Ascending aorta (tissue), 2 donors: ENCODE measurements around the gene BANF2. TPM values are rescaled to one million over a fixed set of nuclear protein-coding genes. Genes with fewer than 3 reads are reported as not detected.
"Not testable (repeated sequence)": the region's sequence is repeated elsewhere in the genome, so short reads cannot be mapped to it uniquely, and the experiment has no call there.

Experiments
- DNase-seq, 2 donors: peaks; one replicate each; pipeline ENCODE4 v3.0.0-alpha.2; 2019; ENCODE audit warnings: low spot score in 2 of 2
- H3K27ac ChIP-seq, 2 donors: fragments of 200-600 bp; sonication (generic); one replicate each; pipeline ENCODE4 v1.5.1; 2016 to 2017; ENCODE audit warnings: mild to moderate bottlenecking in 1 of 2
- H3K27me3 ChIP-seq: fragments of 200-600 bp; sonication (generic); one replicate; pipeline ENCODE4 v1.5.1; 2017
- H3K36me3 ChIP-seq, 2 donors: fragments of 200-600 bp; sonication (generic); one replicate each; pipeline ENCODE4 v1.5.1; 2016
- H3K4me1 ChIP-seq, 2 donors: fragments of 200-600 bp; sonication (generic); one replicate each; pipeline ENCODE4 v1.5.1; 2016 to 2017; ENCODE audit warnings: mild to moderate bottlenecking in 1 of 2
- H3K4me3 ChIP-seq, 2 donors: fragments of 200-600 bp; sonication (generic); one replicate each; pipeline ENCODE4 v1.5.1; 2016 to 2017; ENCODE audit warnings: mild to moderate bottlenecking in 1 of 2
- H3K9me3 ChIP-seq, 2 donors: fragments of 200-600 bp; sonication (generic); one replicate each; pipeline ENCODE4 v1.5.1; 2016
- intact Hi-C: fragments of 100-400 bp; cut with DNase I; formaldehyde crosslinking; loops from one replicate; pipeline ENCODE4 v1.15.1; 2023
- total RNA-seq: library from RNA; depleted of rRNA; stranded (reverse); fragments of >200 nt; gene quantifications from one replicate; pipeline ENCODE4 v1.1.0, GENCODE V29; 2016
- TF ChIP-seq, protein P1 (sequence below), 3 experiments: fragments of 200-600 bp in 2 of 3; fragments of 450-650 bp in 1 of 3; sonication (generic) in 2 of 3; IDR thresholded peaks; one replicate each; pipeline ENCODE4 v1.5.1; 2016 to 2019; ENCODE audit warnings: antibody characterized with exemption in 3 of 3, mild to moderate bottlenecking in 1 of 3, moderate library complexity in 1 of 3

Gene BANF2
- total RNA-seq, 1 donor from 2014 or later, result not detected

DNA sequence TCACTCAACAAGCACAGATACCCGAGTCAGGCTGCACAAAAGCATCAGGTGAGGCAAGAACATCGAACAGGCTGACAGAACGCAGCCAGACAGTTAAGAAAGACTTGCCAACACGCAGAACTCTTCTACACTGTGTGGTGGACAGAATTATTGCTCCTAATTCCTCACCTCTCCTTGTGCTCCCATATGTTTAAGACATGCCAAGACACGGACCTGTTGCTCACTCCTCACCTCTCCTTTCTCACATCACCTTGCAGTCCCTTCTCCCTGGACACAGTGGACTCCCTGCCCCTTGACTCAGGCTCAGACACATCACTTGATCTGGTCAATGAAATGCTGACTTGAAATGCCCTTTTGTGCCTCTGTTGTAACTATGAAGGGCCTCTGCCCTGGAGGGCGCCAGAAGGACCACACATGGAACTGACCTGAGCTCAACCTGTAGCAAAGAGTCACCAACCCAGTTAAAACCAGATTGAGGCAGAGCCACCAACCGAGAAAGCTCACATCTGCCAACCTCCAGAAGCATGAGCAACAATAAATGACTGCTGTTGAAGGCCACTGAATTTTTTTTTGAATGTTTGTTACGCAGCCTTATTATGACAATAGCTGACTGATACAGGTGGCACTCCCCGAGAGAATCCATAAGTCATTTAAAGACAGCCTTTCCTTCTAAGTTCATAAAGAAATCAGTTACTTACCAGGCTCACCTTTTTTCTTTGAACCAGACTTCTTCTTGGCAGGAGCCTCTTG is 41.7 kb upstream of the BANF2 start:
- no peak overlapping the region for H3K27ac ChIP-seq
- TF ChIP-seq, protein P1, sequence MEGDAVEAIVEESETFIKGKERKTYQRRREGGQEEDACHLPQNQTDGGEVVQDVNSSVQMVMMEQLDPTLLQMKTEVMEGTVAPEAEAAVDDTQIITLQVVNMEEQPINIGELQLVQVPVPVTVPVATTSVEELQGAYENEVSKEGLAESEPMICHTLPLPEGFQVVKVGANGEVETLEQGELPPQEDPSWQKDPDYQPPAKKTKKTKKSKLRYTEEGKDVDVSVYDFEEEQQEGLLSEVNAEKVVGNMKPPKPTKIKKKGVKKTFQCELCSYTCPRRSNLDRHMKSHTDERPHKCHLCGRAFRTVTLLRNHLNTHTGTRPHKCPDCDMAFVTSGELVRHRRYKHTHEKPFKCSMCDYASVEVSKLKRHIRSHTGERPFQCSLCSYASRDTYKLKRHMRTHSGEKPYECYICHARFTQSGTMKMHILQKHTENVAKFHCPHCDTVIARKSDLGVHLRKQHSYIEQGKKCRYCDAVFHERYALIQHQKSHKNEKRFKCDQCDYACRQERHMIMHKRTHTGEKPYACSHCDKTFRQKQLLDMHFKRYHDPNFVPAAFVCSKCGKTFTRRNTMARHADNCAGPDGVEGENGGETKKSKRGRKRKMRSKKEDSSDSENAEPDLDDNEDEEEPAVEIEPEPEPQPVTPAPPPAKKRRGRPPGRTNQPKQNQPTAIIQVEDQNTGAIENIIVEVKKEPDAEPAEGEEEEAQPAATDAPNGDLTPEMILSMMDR (IDR thresholded peaks at IDR 0.05), result no peak
- intact Hi-C loops, result no loop called here
- peaks cover 6 to 27% of the 10 kb centered on the region in 2 donors for H3K4me1 ChIP-seq
- H3K4me3 ChIP-seq, result no peak overlapping the region
- no peaks in the 10 kb centered on the region for H3K27me3 ChIP-seq
- no peaks in the 10 kb centered on the region for H3K9me3 ChIP-seq
- no peak for DNase-seq
- H3K36me3 ChIP-seq, result peaks cover 16 to 18% of the 10 kb centered on the region in 2 donors

DNA sequence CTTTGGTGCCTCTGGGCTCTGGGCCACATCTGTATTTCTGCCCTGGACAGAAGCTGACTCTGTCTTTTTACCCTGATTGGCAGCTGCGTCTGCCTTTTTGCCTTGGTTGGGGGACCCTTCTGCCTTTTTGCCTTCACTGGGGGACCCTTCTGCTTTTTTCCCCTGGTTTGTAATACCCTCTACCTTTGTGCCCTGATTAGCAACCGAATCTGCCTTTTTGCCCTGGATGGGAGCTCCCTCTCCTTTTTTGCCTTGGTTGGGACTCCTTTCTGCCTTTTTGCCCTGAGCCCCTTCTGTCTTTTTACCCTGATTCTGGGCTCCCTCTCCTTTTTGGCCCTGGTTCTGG is 41.1 kb upstream of the BANF2 start:
- Histone ChIP-seq H3K4me3 (no peak overlapping the region), H3K9me3 (no peaks in the 10 kb centered on the region), H3K27me3 (no peaks in the 10 kb centered on the region), H3K4me1 (peaks cover 4 to 29% of the 10 kb centered on the region in 2 donors), H3K36me3 (peaks cover 16 to 18% of the 10 kb centered on the region in 2 donors), H3K27ac (no peak overlapping the region)
- DNase-seq, result no peak
- intact Hi-C loops, result no loop called here
- TF ChIP-seq, protein P1 (IDR thresholded peaks at IDR 0.05), result no peak

DNA sequence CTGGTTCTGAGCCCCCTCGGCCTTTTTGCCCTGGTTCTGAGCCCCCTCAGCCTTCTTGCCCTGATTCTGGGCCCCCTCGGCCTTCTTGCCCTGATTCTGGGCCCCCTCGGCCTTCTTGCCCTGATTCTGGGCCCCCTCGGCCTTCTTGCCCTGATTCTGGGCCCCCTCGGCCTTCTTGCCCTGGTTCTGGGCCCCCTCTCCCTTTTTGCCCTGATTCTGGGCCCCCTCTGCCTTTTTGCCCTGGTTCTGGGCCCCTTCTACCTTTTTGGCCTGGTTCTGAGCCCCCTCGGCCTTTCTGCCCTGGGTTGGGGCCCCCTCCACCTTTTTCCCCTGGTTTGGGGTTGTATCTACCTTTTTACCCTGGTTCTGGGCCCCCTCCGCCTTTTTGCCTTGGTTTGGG is 40.4 kb upstream of the BANF2 start:
- Histone ChIP-seq H3K36me3 (peaks cover 16 to 18% of the 10 kb centered on the region in 2 donors), H3K4me1 (peaks cover 4 to 29% of the 10 kb centered on the region in 2 donors), H3K27ac (peak overlapping the region in 1 of 2 donors; percentile 28)
- H3K27me3 ChIP-seq, intact Hi-C loops, H3K9me3 ChIP-seq, H3K4me3 ChIP-seq, DNase-seq: not testable (repeated sequence)

DNA sequence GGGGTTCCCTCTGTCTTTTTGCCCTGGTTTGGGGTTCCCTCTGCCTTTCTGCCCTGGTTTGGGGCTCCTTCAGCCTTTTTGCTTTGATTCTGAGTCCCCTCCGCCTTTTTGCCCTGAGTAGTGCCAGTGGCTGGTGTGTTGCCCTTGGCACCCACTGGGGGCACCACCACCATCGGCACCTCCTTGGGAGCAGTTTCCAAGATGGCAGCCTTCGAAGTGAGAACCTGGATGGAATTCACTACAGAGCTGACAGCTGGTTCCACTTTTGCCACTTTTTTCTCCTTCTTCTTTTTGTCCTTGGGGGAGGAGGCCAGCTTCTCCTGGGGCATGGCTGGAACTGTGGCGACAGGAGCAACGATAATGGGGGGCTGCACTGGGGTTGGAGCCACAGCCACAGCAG is 40.0 kb upstream of the BANF2 start:
- intact Hi-C loops, result no loop called here
- Histone ChIP-seq H3K4me3 (no peak overlapping the region), H3K36me3 (peaks cover 16 to 18% of the 10 kb centered on the region in 2 donors), H3K27me3 (no peaks in the 10 kb centered on the region), H3K27ac (peak overlapping the region; percentile 12 to 28), H3K4me1 (peaks cover 4 to 29% of the 10 kb centered on the region in 2 donors), H3K9me3 (no peaks in the 10 kb centered on the region)
- no peak for DNase-seq
- TF ChIP-seq, protein P1 (IDR thresholded peaks at IDR 0.05), result no peak

DNA sequence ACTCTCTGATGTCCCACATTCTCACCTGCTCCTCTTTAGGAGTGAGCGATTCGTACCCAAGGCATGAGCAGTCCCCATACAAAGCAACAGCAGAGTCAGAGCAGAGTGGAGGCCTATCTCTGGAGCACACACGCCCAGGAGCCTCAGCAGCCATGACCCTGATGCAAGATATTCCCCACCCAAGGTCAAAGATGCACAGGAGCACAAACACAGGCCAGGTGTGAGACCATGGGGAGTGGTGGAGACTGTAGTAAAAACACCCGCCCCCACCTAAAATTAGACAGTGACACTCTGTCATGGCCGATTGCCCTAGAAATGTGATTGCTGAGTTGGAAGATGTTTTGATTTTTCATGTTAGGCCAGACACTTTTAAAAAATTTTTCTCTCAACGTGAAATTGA is 39.1 kb upstream of the BANF2 start:
- DNase-seq, result no peak
- TF ChIP-seq, protein P1 (IDR thresholded peaks at IDR 0.05), result no peak
- Histone ChIP-seq H3K9me3 (no peaks in the 10 kb centered on the region), H3K36me3 (peaks cover 16 to 18% of the 10 kb centered on the region in 2 donors), H3K4me3 (no peak overlapping the region), H3K4me1 (peaks cover 4 to 25% of the 10 kb centered on the region in 2 donors), H3K27ac (peak overlapping the region; percentile 59 to 75), H3K27me3 (no peaks in the 10 kb centered on the region)
- intact Hi-C loops, result no loop called here

DNA sequence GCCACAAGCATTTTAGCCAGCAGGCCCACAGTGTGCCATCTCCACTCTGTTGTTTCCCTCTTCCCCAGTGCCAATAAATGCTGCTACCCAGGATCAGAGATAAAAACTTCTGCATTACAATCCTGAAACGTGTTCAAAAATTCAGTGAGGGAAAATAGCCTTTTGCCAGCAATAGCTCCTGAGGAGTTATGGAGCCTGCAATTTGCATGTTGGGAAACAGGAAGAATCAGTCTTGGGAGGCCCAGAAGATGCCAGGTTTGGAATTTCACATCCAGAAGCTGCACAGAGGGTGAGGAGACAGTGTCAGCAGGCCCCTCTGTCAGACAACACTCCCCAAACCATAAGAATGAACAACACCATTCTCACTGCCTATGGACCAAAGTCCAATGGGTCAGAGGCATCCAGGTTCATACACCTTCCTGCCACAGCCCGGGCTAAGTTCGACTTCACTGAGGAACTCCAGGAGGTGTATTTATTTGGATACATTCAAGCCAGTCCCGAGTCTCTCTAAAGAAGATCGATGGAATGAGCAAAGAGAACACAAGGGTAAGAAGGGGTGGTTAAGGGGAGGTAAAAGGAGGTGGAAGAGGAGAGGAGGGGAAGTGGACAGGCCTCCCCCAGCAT is 38.5 kb upstream of the BANF2 start:
- Histone ChIP-seq H3K36me3 (peaks cover 16 to 18% of the 10 kb centered on the region in 2 donors), H3K4me3 (no peak overlapping the region), H3K4me1 (peaks cover 9 to 29% of the 10 kb centered on the region in 2 donors), H3K9me3 (no peaks in the 10 kb centered on the region), H3K27ac (peak overlapping the region; percentile 59 to 75), H3K27me3 (no peaks in the 10 kb centered on the region)
- intact Hi-C loops, result no loop called here
- TF ChIP-seq, protein P1 (IDR thresholded peaks at IDR 0.05), result no peak
- no peak for DNase-seq
